HL-60/S4 treated with phorbol 12-myristate 13-acetate at 8.2 ng/mL for 4 days and 3 days (cell line): Measurements from ENCODE around the gene CD248.
"Not testable (repeated sequence)": the region's sequence is repeated elsewhere in the genome, so short reads cannot be mapped to it uniquely, and the experiment has no call there.

Experiments
- in situ Hi-C: fragments of 300-500 bp; cut with MboI; formaldehyde crosslinking; loops from 2 replicates; pipeline ENCODE4 v1.15.0; 2022; ENCODE audit warnings: low sequenced_read_pairs

The CD248 gene

GRCh38 chr11:66329165-66329673, 12.4 kb upstream of the CD248 start:
- in situ Hi-C loops = no loop called here

DNA sequence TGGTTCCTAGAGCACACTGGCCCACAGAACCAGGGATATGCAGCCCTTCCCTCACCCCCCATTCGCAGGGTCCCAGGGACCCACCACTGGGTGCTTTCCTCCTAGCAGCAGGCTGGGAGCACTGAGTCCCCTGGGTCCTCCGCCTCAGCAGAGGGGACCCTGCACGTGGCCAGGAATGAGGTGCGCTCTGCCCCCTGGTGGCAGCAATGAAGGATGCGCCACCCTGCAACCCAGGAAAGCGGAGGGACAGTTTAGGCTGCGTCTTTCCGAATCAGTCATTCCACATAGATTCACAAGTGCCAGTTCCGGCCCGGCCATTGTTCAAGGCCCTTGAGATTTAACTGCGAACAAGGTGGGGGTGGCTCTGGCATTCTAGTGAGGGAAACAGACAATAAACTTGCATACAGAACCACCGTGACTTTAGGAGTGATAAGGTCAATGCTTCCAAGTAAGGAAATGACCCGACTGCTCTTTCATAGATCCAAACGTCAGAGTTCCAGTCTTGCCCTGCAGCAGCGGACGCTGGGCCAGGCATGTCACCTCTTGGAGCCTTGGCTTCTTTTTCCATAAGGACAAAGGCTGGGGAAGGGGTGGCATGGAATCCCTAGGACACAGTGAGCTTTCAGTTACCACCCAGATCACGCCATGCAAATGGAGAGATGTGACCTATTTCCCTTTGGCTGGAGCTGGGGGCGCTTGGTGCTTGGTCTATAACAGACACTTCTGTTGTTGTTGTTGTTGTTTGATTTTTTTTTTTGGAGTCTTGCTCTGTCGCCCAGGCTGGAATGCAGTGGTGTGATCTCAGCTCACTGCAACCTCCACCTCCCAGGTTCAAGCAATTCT, 11.7 kb upstream of the CD248 start:
- in situ Hi-C loops = no loop called here

DNA sequence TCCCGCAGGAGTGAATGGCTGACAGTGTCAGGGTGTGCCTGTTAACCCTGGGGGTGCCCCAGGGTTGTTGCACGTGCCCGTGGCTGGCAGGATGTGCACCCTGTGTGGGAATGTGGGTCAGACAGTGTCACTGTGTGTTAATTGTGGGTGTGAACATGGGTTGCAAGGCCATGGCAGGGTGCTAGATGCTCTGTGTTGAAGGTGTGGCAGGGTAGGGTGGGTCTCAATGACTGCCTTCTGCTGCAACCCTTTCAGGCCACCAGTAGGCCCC, 11.1 kb upstream of the CD248 start:
- in situ Hi-C loops = no loop called here

DNA sequence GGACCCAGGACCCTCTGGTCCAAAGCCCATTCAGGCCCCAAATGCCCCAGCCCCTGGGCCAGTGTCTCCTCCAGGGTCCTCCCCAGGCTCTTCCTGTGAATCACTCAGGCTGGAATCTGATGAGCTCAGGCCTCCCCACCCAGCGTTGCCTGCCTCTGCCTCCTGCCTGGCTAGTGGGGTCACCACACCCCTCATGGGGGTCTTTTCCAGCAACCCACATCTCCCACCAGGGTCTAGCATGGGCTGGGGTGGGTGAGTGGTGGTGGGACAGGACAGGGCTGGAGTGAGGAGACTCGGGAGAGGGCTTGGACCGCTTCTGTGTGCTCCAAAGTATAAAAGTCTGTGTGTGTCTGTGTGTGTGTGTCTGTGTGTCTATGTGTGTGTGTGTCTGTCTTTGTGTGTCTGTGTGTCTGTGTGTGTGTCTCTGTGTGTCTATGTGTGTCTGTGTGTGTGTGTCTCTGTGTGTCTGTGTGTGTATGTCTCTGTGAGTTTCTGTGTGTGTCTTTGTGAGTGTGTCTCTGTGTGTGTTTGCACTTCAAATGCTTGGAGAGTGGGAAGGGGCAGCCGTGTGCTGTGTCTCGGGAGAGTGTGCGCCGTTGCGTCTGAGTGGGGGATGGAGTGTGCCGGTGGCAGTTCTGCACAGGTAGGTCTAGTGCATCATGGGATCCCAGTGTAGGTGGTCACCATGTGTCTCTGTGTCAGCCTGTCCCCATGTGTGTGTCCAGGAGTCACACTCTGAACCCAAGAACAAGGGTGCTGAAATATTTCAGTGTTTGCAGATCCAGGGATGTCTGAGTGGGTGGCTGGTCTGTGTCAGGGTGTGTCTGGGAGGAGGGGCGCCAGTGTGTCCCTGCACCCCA, 10.6 kb upstream of the CD248 start:
- in situ Hi-C loops = no loop called here

DNA sequence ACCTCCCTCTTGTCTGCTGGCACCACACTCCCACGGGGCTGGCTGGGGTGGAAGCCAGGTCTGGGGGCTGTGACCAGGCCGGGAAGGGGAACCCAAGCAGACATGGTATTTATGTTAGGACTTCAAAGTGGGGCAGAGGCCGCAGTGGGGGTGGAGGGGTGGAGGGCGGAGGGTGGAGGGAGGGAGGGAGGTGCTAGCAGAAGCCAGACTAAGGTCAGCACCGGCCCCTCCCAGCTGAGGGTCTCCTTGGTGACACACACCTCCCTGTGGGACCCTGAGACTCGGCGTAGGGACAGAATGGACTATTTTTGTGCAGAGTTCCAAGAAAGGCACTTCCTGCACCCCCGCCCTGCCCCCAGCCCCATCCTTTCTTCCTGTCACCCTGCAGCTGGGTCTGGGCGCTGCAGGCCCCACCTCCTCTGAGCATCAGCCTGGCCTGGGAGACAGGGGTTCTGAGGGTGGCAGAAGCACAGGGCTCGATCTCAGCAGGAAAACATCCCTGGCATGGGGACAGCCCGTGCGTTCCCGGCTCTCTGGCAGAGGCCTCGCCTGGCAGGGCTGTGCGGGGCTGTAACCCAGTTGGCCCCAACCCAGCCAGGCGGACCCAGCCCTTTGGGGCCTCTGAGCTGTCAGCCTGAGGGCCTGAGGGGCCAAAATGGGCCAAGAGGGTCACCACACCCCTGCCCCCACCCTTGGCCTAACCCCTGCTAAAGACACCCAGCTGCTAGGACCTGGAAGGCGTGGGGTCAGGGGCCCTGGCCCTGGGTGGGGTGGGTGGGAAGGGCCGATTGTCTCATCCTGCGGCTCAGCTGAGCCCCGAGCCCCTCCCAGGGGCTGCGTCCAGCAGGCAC, 9.6 kb upstream of the CD248 start:
- in situ Hi-C loops = no loop called here

DNA sequence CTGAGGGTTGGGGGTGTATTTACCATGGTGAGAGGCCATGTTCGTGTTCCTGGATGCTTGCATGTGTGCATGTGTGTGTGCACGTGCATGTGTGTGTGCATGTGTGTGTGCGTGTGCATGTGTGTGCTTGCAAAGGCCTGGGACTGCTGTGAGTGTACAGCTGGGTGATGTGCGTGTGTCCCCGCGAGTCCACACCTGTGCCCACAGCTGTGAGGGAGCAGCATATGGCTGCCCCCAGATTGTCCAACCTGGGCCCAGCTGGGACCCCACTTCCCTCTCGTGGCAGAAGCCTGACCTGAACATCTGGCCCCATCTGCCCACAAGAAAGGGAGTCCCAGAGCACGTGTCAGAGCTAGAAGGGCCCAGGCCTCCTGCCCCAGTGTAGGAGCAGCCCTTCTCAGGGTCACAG, 8.4 kb upstream of the CD248 start:
- in situ Hi-C loops = no loop called here

DNA sequence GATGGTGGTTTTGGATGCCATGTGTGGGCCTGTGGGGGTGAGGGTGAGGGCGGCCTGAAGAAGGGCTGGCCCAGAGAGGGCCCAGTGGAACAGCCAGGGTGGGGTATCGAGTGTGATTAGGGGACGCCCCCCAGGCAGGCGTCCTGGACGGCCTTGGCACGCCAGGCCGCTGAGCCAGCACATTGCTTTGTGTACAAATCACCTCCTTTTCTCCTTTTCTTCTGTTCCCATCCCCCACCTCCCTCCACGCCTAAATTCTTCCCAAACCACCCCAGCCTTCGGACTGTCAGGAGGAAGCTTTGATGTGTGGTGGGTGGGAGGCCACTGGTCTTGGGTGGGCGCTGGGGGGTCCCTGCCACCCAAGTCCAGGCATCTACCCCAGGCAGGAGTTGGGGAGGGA, 7.8 kb upstream of the CD248 start:
- in situ Hi-C loops = no loop called here

DNA sequence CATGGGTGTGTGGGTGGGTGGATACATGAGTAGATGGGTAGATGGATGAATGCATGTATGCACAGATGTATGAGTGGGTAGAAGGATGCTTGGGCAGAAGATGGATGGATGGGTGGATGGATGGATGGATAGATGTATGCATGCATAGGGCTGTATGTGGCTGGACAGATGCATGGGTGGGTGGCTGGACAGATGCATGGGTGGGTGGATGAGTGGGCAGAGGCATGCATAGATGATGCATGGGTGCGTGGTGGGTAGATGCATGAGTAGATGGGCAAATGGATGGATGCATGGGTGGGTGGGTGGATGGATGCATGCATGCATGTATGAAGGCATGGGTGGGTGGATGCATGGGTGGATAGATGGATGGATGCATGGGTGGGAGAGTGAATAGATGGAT, 6.8 kb upstream of the CD248 start:
- in situ Hi-C loops = no loop called here

DNA sequence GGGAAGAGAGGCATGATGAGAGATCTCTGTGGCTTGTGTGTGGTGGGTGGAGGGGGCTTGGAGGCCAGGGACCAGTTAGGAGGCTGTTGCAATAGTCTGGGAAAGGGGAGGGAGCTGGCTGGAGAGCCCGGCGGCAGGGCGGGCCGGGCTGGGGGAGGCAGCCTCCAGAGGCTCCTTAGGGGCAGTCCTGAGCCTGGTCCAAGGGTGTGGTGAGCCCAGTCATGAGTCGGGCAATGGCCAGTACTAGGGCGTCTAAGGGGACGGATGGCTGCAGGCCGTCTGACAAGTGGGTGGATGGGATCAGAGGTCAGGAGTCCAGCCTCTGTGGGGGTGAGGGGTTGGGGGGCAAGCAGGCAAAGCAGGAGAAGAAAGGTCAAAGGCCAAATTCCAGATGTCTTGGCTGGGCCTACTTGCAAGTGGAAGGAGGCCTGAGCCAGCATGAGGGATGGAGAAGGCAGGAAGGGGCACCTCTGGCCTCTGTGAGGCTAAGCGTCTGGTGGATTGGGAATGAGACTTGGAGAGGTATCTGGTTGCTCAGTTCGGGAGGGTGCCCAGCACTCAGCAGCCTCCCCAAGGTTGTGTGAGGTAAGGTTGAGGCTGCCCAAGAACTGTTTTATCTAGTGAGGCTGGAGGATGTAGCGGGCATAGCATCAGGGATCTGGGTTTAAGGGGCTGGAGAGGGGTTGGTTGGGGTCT, 6.0 kb upstream of the CD248 start:
- in situ Hi-C loops = no loop called here

- in situ Hi-C loops = no loop called here
These were observed 4.8 kb upstream of the CD248 start for GRCh38 chr11:66321606-66322005.

DNA sequence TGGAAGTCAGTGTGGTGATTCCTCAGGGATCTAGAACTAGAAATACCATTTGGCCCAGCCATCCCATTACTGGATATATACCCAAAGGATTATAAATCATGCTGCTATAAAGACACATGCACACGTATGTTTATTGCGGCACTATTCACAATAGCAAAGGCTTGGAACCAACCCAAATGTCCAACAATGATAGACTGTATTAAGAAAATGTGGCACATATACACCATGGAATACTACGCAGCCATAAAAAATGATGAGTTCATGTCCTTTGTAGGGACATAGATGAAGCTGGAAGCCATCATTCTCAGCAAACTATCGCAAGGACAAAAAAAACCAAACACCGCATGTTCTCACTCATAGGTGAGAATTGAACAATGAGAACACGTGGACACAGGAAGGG, 3.9 kb upstream of the CD248 start:
- in situ Hi-C loops = not testable (repeated sequence)

DNA sequence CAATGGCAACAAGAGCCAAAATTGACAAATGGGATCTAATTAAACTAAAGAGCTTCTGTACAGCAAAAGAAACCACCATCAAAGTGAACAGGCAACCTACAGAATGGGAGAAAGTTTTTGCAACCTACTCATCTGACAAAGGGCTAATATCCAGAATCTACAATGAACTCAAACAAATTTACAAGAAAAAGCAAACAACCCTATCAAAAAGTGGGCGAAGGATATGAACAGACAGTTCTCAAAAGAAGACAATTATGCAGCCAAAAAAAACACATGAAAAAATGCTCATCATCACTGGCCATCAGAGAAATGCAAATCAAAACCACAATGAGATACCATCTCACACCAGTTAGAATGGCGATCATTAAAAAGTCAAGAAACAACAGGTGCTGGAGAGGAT, 3.4 kb upstream of the CD248 start:
- in situ Hi-C loops = not testable (repeated sequence)

DNA sequence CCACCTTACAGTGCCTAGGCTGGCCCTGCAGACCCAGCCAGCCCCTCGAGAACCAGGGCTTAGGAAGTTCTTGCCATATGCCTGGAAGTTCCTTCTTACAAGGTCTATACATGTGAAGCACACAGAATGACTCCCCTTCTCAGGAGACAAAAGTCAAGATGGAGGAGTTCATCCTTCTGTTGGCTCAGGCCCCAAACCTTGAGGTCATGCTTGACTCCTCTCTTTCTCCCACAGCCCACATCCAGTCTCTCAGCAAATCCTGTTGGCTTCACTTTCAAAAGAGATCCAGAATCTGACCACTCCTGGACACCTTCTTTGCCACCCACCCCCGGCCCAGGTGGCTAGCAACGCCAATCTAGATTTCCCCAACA, 1.7 kb upstream of the CD248 start:
- in situ Hi-C loops = no loop called here

GRCh38 chr11:66317723-66318599, 1.1 kb upstream of the CD248 start:
- in situ Hi-C loops = no loop called here

GRCh38 chr11:66317322-66317722, 478 bp upstream of the CD248 start:
- in situ Hi-C loops = no loop called here

GRCh38 chr11:66315921-66316811, 678 bp downstream of the CD248 start:
- in situ Hi-C loops = no loop called here

GRCh38 chr11:66315498-66315885, 1.4 kb downstream of the CD248 start:
- in situ Hi-C loops = no loop called here

DNA sequence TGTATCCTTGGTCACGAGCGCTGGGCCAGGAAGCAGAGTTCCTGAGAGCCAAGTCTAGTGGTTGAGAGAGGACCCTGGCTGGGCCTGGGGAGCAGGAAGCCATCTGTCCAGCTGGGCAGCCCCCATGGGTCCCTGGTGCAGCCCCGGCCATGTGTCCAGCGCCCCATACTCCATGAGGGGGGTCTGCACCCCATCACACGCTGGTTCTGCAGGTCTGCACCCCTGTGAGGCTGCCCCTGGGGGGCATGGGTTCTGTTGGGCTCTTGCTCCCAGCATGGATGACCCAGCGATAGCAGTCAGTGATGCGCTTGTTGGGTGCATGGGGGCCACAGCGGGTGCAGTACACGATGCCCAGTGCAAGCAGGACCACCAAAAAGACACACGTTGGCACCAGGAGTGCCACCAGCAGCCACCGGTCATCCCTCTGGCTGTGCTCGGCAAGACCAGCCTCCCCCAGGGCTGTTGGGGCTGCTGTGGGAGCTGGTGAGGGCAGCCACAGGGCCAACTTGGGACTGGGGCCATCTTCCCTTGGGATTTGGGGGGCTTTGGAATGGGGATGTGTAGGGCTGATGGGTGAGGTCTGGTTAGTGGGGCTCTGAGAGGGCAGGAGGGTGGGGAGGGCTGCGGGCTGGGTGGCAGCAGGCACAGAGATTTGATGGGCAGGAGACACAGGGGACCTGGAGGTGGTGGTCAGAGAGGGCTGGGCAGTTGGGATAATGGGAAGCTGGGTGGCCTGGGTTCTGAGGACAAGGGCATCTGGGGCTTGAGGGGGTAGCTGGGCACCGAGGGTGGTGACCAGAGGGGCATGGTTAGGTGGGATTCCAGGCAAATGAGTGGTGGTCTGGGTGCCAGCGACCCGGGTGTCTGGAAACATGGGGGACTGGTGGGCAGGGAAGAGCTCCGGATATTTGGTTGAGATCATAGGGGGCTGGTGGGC, 2.0 kb downstream of the CD248 start:
- in situ Hi-C loops = no loop called here
